Ovary (tissue), 3 donors: ENCODE data around the gene IDH2.

Source experiments
- CTCF ChIP-seq, 3 donors: fragments of 450-650 bp in 2 of 3; fragments of 200-600 bp in 1 of 3; IDR thresholded peaks; one replicate each; pipeline versions ENCODE4 v1.5.1 to v1.8.0; 2016 to 2022; ENCODE audit warnings: antibody characterized with exemption in 3 of 3, mild to moderate bottlenecking in 1 of 3
- POLR2A ChIP-seq: fragments of 450-650 bp; IDR thresholded peaks from one replicate; pipeline ENCODE4 v1.6.1; 2017; ENCODE audit warnings: antibody characterized with exemption, mild to moderate bottlenecking, moderate library complexity
- donor health status: DM: no; HTN: no; CAD: no.

- TF ChIP-seq POLR2A (no peak), CTCF (IDR thresholded peaks at IDR 0.05) (no peak)
Observed at GRCh38 chr15:90062462-90062932, 39.8 kb downstream of the IDH2 start.
